ENCODE data around the gene MSX2. TPM values are rescaled to one million over a fixed set of nuclear protein-coding genes. Genes with fewer than 3 reads are reported as not detected.
A peak's percentile ranks its signal among the peaks of the same experiment; 100 is the strongest.

MSX2 gene
- 1 to 10 TPM in 1 of 2 donors, under 1 TPM in 1; 0.88 to 1.1 TPM for total RNA-seq
- long read RNA-seq, donor 1, partial matches to known transcripts: 0 of 1 reads
- long read RNA-seq, donor 1, other reads (novel, unspliced or antisense): 0 of 1 reads
- long read RNA-seq, donor 2: 0 reads

- DNase-seq (ENCODE audit: low spot score): peak; percentile 96
- intact Hi-C loops (cut with DNase I): no loop called here
Measured at GRCh38 chr5:174724484-174725260, at the start of gene MSX2. Gene MSX2 (plus strand): TSS chr5:174724582. CDS start chr5:174724660, 78 bp downstream.

- DNase-seq (ENCODE audit: low spot score): no peak
- intact Hi-C loops (cut with DNase I): no loop called here
Measured at GRCh38 chr5:174675110-174675509, 49.3 kb upstream of the MSX2 start.

- DNase-seq (ENCODE audit: low spot score): no peak
- intact Hi-C loops (cut with DNase I): no loop called here
Measured at GRCh38 chr5:174675916-174676315, 48.5 kb upstream of the MSX2 start.

GRCh38 chr5:174678107-174678506 lies 46.3 kb upstream of the MSX2 start:
- intact Hi-C loops (cut with DNase I): no loop called here
- DNase-seq (ENCODE audit: low spot score): no peak

GRCh38 chr5:174680901-174681565 lies 43.3 kb upstream of the MSX2 start:
- DNase-seq (ENCODE audit: low spot score): no peak

GRCh38 chr5:174687503-174687902 lies 36.9 kb upstream of the MSX2 start:
- intact Hi-C loops (cut with DNase I): no loop called here
- no peak for DNase-seq (ENCODE audit: low spot score)

More at GRCh38 chr5:174680901-174681565, 43.3 kb upstream of the MSX2 start:
- intact Hi-C loops (cut with DNase I): no loop called here

GRCh38 chr5:174688441-174689354 lies 35.7 kb upstream of the MSX2 start:
- intact Hi-C loops (cut with DNase I): no loop called here
- no peak for DNase-seq (ENCODE audit: low spot score)

- intact Hi-C loops (cut with DNase I): no loop called here
- DNase-seq (ENCODE audit: low spot score): no peak
Measured at GRCh38 chr5:174690271-174690670, 34.1 kb upstream of the MSX2 start.

- intact Hi-C loops (cut with DNase I): no loop called here
- DNase-seq (ENCODE audit: low spot score): no peak
Measured at GRCh38 chr5:174692381-174692780, 32.0 kb upstream of the MSX2 start.

- intact Hi-C loops (cut with DNase I): no loop called here
- no peak for DNase-seq (ENCODE audit: low spot score)
Measured at GRCh38 chr5:174692982-174693422, 31.4 kb upstream of the MSX2 start.

- intact Hi-C loops (cut with DNase I): no loop called here
- DNase-seq (ENCODE audit: low spot score): no peak
Measured at GRCh38 chr5:174693697-174694385, 30.5 kb upstream of the MSX2 start.

GRCh38 chr5:174694611-174695010 lies 29.8 kb upstream of the MSX2 start:
- no peak for DNase-seq (ENCODE audit: low spot score)
- intact Hi-C loops (cut with DNase I): no loop called here

- no peak for DNase-seq (ENCODE audit: low spot score)
- intact Hi-C loops (cut with DNase I): no loop called here
Measured at GRCh38 chr5:174698156-174698555, 26.2 kb upstream of the MSX2 start.

- no peak for DNase-seq (ENCODE audit: low spot score)
- intact Hi-C loops (cut with DNase I): no loop called here
Measured at GRCh38 chr5:174699131-174699530, 25.3 kb upstream of the MSX2 start.

- intact Hi-C loops (cut with DNase I): no loop called here
- no peak for DNase-seq (ENCODE audit: low spot score)
Measured at GRCh38 chr5:174706997-174707572, 17.3 kb upstream of the MSX2 start.

- intact Hi-C loops (cut with DNase I): no loop called here
- DNase-seq (ENCODE audit: low spot score): no peak
Measured at GRCh38 chr5:174707671-174708070, 16.7 kb upstream of the MSX2 start.

GRCh38 chr5:174708476-174709207 lies 15.7 kb upstream of the MSX2 start:
- DNase-seq (ENCODE audit: low spot score): no peak
- intact Hi-C loops (cut with DNase I): no loop called here

GRCh38 chr5:174714751-174715150 lies 9.6 kb upstream of the MSX2 start:
- no peak for DNase-seq (ENCODE audit: low spot score)
- intact Hi-C loops (cut with DNase I): no loop called here

Measured in posterior vena cava (tissue), 2 donors.